ENCODE measurements around the gene F5. TPM values are rescaled to one million over a fixed set of nuclear protein-coding genes. Genes with fewer than 3 reads are reported as not detected.

Gene F5
- total and polyA plus RNA-seq, 7 donors = under 0.01 to 1.0 (median 0.54) TPM; not detected in 2

DNA sequence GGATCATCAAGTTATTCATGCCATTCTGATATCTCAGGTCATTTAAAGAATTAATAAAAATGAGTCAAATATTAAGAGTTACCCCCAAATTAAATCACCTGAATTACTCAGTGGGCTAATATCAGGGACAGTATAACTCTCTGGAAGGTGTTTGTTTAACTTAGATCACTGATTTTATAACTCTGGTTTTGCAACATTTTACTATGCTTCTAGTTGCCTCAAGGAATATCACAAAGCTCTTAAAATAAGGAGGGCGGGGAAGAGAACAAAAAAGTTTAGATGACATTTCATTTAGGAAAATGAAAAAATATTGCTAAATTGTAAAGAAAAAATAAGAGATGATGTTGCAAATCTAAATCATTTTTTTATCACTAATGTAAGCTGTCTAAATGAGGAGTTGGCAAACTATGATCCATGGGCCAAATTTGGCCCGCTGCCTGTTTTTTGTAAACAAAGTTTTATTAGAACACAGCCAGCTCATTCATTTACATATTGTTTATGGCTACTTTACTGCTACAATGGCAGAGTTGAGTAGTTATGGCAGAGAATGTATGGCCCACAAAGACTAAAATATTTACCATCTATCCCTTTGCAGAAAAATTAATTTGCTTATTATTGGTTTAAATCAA, 68.6 kb downstream of the F5 start:
- no peak for DNase-seq

DNA sequence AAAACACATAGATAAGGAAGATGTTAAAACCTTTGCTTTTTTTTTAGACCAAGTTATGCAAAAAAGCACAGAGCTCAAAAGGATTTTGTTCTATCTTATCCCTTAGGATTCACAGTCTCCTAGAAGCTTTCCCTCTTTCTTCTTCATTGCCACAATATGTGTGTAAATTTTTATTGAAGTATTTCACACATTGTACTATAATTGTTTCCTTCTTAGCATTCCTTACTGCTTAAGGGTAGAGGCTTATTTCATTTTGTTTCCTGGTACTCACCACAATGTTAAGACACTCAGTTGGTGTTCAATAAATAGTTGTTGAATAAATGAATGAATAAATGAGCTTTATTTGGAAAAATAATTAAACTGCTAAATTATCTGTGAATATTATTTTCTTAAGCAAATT, 70.6 kb downstream of the F5 start:
- Histone ChIP-seq H3K9me3 (no peaks in the 10 kb centered on the region), H3K36me3 (no peaks in the 10 kb centered on the region), H3K4me3 (no peak overlapping the region), H3K27ac (no peak overlapping the region), H3K4me1 (peaks cover 0 to 15% (median 7%) of the 10 kb centered on the region in 4 donors), H3K27me3 (no peaks in the 10 kb centered on the region)
- DNase-seq = no peak
- intact Hi-C loops (cut with DNase I) = no loop called here
- TF ChIP-seq CTCF (IDR thresholded peaks at IDR 0.05) = no peak
- TF ChIP-seq POLR2A (IDR thresholded peaks at IDR 0.05) = no peak
- no peak for TF ChIP-seq POLR2AphosphoS5 (IDR thresholded peaks at IDR 0.05)
- no peak for TF ChIP-seq EP300 (IDR thresholded peaks at IDR 0.05)

More for the DNA sequence above, 68.6 kb downstream of the F5 start:
- no peak overlapping the region for H3K4me3 ChIP-seq
- 51 to 80% methylated on average over 2 of the region's 2 CpGs for WGBS, 2 donors
- intact Hi-C loops (cut with DNase I) = no loop called here
- TF ChIP-seq EP300 (IDR thresholded peaks at IDR 0.05) = no peak
- TF ChIP-seq POLR2AphosphoS5 (IDR thresholded peaks at IDR 0.05) = no peak
- no peaks in the 10 kb centered on the region for H3K36me3 ChIP-seq
- no peaks in the 10 kb centered on the region for H3K9me3 ChIP-seq
- H3K4me1 ChIP-seq = peaks cover 0 to under 1% (median 0%) of the 10 kb centered on the region in 4 donors
- no peak overlapping the region for H3K27ac ChIP-seq
- H3K27me3 ChIP-seq = no peaks in the 10 kb centered on the region

- no peak for DNase-seq
- Histone ChIP-seq H3K36me3 (no peaks in the 10 kb centered on the region), H3K4me3 (no peak overlapping the region), H3K4me1 (peaks cover 0 to 15% (median 7%) of the 10 kb centered on the region in 4 donors), H3K9me3 (no peaks in the 10 kb centered on the region), H3K27me3 (no peaks in the 10 kb centered on the region), H3K27ac (no peak overlapping the region)
- WGBS, 2 donors = 11 to 45% methylated on average over 2 of the region's 2 CpGs
- TF ChIP-seq POLR2AphosphoS5 (IDR thresholded peaks at IDR 0.05) = no peak
- TF ChIP-seq EP300 (IDR thresholded peaks at IDR 0.05) = no peak
- no peak for TF ChIP-seq POLR2A (IDR thresholded peaks at IDR 0.05)
- TF ChIP-seq CTCF (IDR thresholded peaks at IDR 0.05) = no peak
- intact Hi-C loops (cut with DNase I) = no loop called here
Measured at GRCh38 chr1:169514566-169515270, 71.6 kb downstream of the F5 start.

GRCh38 chr1:169513208-169513607, 73.1 kb downstream of the F5 start:
- H3K27ac ChIP-seq = peak overlapping the region in 3 of 4 donors; percentile 1 to 68 (median 63)
- DNase-seq = no peak
- no peaks in the 10 kb centered on the region for H3K36me3 ChIP-seq
- H3K27me3 ChIP-seq = no peaks in the 10 kb centered on the region
- H3K4me1 ChIP-seq = peaks cover 0 to 20% (median 11%) of the 10 kb centered on the region in 4 donors
- TF ChIP-seq POLR2A (IDR thresholded peaks at IDR 0.05) (no peak), POLR2AphosphoS5 (IDR thresholded peaks at IDR 0.05) (peak; percentile 11 to 45 (median 39)), EP300 (IDR thresholded peaks at IDR 0.05) (no peak), CTCF (IDR thresholded peaks at IDR 0.05) (no peak)
- no peak overlapping the region for H3K4me3 ChIP-seq
- intact Hi-C loops (cut with DNase I) = no loop called here
- H3K9me3 ChIP-seq = no peaks in the 10 kb centered on the region

DNA sequence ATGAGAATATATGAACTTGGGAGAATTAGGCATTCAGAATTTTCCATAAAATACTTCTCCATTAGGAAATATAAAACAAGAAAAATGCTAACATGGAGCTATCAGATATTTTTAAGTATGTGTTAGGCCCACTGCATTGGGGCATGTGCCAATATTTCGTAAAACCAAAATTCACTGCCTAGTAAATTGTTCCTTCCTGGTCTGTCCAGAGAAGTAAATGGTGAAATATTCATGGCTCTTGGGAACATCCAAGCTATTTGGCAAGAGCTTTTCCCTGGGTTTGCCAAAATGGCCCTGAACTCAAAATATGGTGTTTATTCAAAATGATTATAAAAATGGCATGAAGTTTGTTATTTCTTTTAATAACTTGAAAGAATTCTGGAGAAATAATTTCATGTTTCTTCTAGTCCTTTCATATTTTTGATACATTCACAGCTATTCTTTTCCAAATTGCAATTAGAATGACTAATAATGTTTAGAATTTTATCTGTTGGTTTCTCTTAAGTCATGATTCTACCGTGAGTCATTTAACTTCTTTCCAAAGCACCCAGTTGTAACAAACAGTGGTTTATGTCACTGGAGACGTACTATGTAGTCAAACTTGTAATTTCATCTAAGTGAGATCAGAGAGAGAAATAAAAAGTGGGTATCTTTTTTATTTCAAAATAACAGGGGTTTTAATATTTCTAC, 74.8 kb downstream of the F5 start:
- 78 to 81% methylated on average over 3 of the region's 3 CpGs for WGBS, 2 donors
- Histone ChIP-seq H3K27me3 (no peaks in the 10 kb centered on the region), H3K27ac (peak overlapping the region; percentile 54 to 68 (median 65)), H3K4me1 (peaks cover 0 to 20% (median 12%) of the 10 kb centered on the region in 4 donors), H3K9me3 (no peaks in the 10 kb centered on the region), H3K36me3 (no peaks in the 10 kb centered on the region), H3K4me3 (no peak overlapping the region)
- peak; percentile 80 for DNase-seq
- intact Hi-C loops (cut with DNase I) = loop anchor here (2.0 kb wide), 1 partner anchor 25 kb away; no protein-coding TSS in a partner anchor
- TF ChIP-seq POLR2AphosphoS5 (IDR thresholded peaks at IDR 0.05) = peak in 3 of 4 donors; percentile 53 to 71 (median 54)
- no peak for TF ChIP-seq POLR2A (IDR thresholded peaks at IDR 0.05)
- TF ChIP-seq EP300 (IDR thresholded peaks at IDR 0.05) = peak in 1 of 4 donors; percentile 23

Data from sigmoid colon (tissue), 7 donors.